ENCODE measurements around the gene HPN. TPM values are rescaled to one million over a fixed set of nuclear protein-coding genes. Genes with fewer than 3 reads are reported as not detected.

Gene HPN
- polyA plus RNA-seq, 3 donors: 0.05 TPM; not detected in 2

GRCh38 chr19:35021596-35021995 lies 19.9 kb upstream of the HPN start:
- H3K27me3 Mint-ChIP-seq (ENCODE audit: low read depth in 3 of 3): peaks cover 0 to 1% (median 0%) of the 10 kb centered on the region in 3 donors
- no peak overlapping the region for H3K9ac ChIP-seq (ENCODE audit: insufficient read depth, low read length, poor library complexity, severe bottlenecking)
- no peak for TF ChIP-seq CTCF (IDR thresholded peaks at IDR 0.05)
- H3K9me3 ChIP-seq (replicated peaks in 1 of 2; ENCODE audit: control insufficient read depth in 1 of 2, insufficient read depth in 1 of 2, low read length in 2 of 2): no peaks in the 10 kb centered on the region
- WGBS (ENCODE audit: insufficient coverage): 98% methylated on average over 16 of the region's 25 CpGs
- intact Hi-C loops (cut with micrococcal nuclease): no loop called here
- no peaks in the 10 kb centered on the region for H3K79me2 ChIP-seq (ENCODE audit: insufficient read depth, low read length)
- peaks cover 83 to 95% of the 10 kb centered on the region in 2 donors for H3K36me3 Mint-ChIP-seq
- no peak overlapping the region for H3K4me3 ChIP-seq (replicated peaks in 1 of 3; ENCODE audit: low read depth in 2 of 3, low read length in 3 of 3)
- H3K27ac ChIP-seq (ENCODE audit: low read depth in 1 of 2, low read length in 2 of 2): no peak overlapping the region
- no peak overlapping the region for H2AFZ ChIP-seq (ENCODE audit: insufficient read depth, low read depth, low read length, poor library complexity, severe bottlenecking)
- peaks cover 21% of the 10 kb centered on the region for H4K20me1 ChIP-seq (ENCODE audit: insufficient read depth, low read length)
- H3K4me1 ChIP-seq (ENCODE audit: control insufficient read depth in 1 of 2, insufficient read depth in 2 of 2, low read length in 2 of 2): peaks cover 29 to 32% of the 10 kb centered on the region in 2 donors
- no peak overlapping the region for H3K4me3 Mint-ChIP-seq
- peaks cover 24% of the 10 kb centered on the region for H3K4me1 Mint-ChIP-seq
- no peak overlapping the region for H3K4me2 ChIP-seq (replicated peaks; ENCODE audit: extremely low read depth, low read length, poor library complexity, severe bottlenecking)
- peaks cover 80 to 98% of the 10 kb centered on the region in 2 donors for H3K36me3 ChIP-seq (replicated peaks in 1 of 2; ENCODE audit: control insufficient read depth in 1 of 2, insufficient read depth in 2 of 2, low read length in 2 of 2)
- no peaks in the 10 kb centered on the region for H3K9me3 Mint-ChIP-seq
- H3K27ac Mint-ChIP-seq: no peak overlapping the region
- no peak for DNase-seq
- no peaks in the 10 kb centered on the region for H3K27me3 ChIP-seq (ENCODE audit: control insufficient read depth in 2 of 2, insufficient read depth in 2 of 2, low read length in 2 of 2)

- H3K4me1 Mint-ChIP-seq: peaks cover 19% of the 10 kb centered on the region
- no peak overlapping the region for H2AFZ ChIP-seq (ENCODE audit: insufficient read depth, low read depth, low read length, poor library complexity, severe bottlenecking)
- no peak overlapping the region for H3K4me2 ChIP-seq (replicated peaks; ENCODE audit: extremely low read depth, low read length, poor library complexity, severe bottlenecking)
- no peaks in the 10 kb centered on the region for H3K9me3 Mint-ChIP-seq
- no peak for DNase-seq
- H3K9me3 ChIP-seq (replicated peaks in 1 of 2; ENCODE audit: control insufficient read depth in 1 of 2, insufficient read depth in 1 of 2, low read length in 2 of 2): no peaks in the 10 kb centered on the region
- no peak overlapping the region for H3K9ac ChIP-seq (ENCODE audit: insufficient read depth, low read length, poor library complexity, severe bottlenecking)
- WGBS (ENCODE audit: insufficient coverage): 80% methylated on average over 8 of the region's 14 CpGs
- intact Hi-C loops (cut with micrococcal nuclease): no loop called here
- H3K4me1 ChIP-seq (ENCODE audit: control insufficient read depth in 1 of 2, insufficient read depth in 2 of 2, low read length in 2 of 2): peaks cover 20 to 23% of the 10 kb centered on the region in 2 donors
- peaks cover 21% of the 10 kb centered on the region for H4K20me1 ChIP-seq (ENCODE audit: insufficient read depth, low read length)
- H3K27ac Mint-ChIP-seq: peak overlapping the region in 1 of 7 donors; percentile 6
- H3K27ac ChIP-seq (ENCODE audit: low read depth in 1 of 2, low read length in 2 of 2): no peak overlapping the region
- no peak overlapping the region for H3K4me3 Mint-ChIP-seq
- no peaks in the 10 kb centered on the region for H3K27me3 ChIP-seq (ENCODE audit: control insufficient read depth in 2 of 2, insufficient read depth in 2 of 2, low read length in 2 of 2)
- H3K79me2 ChIP-seq (ENCODE audit: insufficient read depth, low read length): no peaks in the 10 kb centered on the region
- H3K4me3 ChIP-seq (replicated peaks in 1 of 3; ENCODE audit: low read depth in 2 of 3, low read length in 3 of 3): no peak overlapping the region
- peaks cover 87 to 98% of the 10 kb centered on the region in 2 donors for H3K36me3 ChIP-seq (replicated peaks in 1 of 2; ENCODE audit: control insufficient read depth in 1 of 2, insufficient read depth in 2 of 2, low read length in 2 of 2)
- TF ChIP-seq CTCF (IDR thresholded peaks at IDR 0.05): no peak
- peaks cover 0 to 2% (median 0%) of the 10 kb centered on the region in 3 donors for H3K27me3 Mint-ChIP-seq (ENCODE audit: low read depth in 3 of 3)
- H3K36me3 Mint-ChIP-seq: peaks cover 86 to 97% of the 10 kb centered on the region in 2 donors
These were observed 19.1 kb upstream of the HPN start for GRCh38 chr19:35022460-35022859.
